GM21528 (cell line): ENCODE results near the gene UBR4.

Experiments
- ATAC-seq: cut with Tn5 transposase; IDR thresholded peaks from one replicate; pipeline ENCODE4 v1.9.1; 2021; ENCODE audit warnings: mild to moderate bottlenecking, moderate library complexity; ENCODE audit not compliant: unreplicated experiment, low FRiP score

UBR4 gene

GRCh38 chr1:19074902-19075721 lies 135.0 kb downstream of the UBR4 start:
- no peak for ATAC-seq

DNA sequence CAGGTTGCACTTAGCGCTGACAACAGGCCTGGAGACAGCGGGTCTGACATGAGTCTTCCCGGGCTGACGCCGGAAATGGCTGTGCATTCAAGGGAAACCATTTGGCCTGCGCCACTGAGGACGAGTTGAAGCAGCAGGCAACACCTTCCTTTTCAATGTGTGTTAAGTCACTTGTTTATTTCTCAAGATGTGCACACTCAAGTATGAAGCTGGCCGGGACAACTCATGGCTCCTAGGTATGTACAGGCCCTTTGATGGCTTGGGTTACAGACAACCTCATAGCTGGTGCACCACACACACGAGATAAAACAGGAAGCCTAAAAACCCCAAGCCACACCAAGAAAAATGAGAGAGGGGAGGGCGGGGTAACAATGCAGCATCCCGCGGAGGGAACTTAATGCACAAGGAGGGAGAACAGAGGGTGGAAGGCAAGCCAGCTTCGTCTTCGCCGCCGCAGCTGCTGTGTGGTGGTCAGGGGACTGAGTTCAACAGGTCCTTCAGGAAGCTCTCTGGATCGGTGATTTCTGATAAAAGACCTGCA lies 135.6 kb downstream of the UBR4 start:
- no peak for ATAC-seq

GRCh38 chr1:19073311-19074186 lies 136.5 kb downstream of the UBR4 start:
- no peak for ATAC-seq

DNA sequence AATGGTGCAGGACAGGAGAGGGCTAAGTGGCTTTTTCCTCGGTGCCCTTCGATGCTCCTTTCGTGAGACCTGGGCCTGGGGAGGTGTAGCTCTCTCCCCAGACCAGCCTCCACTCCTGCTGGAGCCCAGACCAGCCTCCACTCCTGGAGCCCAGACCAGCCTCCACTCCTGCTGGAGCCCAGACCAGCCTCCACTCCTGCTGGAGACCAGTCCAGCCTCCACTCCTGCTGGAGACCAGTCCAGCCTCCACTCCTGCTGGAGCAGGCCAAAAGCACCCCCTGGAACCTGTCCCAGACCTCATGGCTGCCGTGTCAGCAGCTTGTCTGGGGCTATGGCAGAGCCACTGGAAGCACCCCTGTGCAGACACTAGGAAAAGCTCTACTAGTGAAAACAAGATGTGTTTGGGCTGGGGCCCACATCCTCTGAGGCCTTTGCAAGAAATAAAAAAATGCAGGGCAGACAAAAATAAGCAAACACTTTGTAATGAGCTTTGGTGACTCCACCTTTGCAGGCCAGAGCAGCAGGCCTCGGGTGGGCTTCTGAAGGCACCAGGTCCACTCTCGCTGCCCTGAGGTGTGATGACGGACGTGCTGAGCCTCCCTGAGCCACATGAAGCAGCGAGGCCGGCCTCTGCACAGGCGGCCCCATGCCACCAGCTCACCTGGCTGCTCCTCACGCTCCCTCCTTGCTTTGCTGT lies 137.6 kb downstream of the UBR4 start:
- no peak for ATAC-seq

- no peak for ATAC-seq
Measured at GRCh38 chr1:19071674-19072281, 138.3 kb downstream of the UBR4 start.

DNA sequence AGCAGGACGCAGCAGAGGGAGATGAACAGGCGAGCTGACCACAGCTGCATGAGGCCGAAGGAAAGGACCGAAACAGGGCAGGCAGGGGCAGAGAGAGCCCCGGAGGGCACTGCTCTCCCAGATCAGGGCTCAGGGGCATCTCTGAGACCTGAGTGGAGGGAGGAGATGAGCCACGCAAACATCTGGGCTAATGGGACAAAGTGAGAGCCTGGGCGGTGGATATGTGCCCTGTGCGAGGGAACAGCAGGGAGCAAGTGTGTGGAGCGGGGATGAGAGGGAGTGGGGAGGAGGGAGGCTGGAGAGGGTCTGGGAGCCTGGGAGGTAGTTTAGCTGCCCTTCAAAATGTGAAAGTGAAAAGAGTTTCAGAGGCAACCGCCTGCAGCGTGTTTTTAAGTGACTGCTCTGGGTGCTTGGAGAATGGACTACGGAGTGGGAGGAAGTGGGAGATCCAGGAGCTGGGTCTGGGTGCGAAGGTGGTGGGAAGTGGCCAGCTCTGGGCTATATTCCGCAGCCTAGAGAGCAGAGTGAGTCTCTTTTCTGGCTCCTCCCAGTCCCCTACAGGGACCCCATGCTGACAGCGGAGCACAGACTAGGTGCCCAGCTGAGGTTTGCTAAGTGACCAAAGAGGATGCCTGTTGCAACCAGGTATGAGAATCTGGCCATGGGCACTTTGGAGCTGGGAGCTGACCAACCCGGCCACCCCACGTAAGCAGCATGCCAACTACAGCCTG lies 139.0 kb downstream of the UBR4 start:
- ATAC-seq = no peak

DNA sequence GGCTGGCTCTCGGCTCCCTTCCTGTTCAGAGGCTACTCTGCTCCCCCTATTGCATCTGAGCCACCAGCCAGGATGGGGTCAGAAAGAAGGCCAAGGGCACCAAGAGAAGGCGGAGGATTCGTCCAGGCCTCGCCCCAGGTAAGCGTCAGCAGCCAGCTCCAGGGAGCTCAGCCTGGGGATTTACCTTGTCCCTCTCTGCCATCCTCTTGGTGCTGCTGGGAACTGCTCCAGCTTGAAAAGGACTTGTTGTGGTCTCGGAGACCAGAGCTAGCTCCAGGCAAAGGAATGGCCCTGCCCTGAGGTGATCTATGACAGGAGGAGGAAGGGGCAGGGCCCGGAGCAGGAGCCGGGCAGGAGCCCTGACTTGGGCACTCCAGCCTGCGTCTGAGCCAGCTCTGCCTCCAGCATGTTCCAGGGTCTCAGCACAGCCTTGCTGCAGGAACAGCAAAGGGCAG lies 139.8 kb downstream of the UBR4 start:
- no peak for ATAC-seq

DNA sequence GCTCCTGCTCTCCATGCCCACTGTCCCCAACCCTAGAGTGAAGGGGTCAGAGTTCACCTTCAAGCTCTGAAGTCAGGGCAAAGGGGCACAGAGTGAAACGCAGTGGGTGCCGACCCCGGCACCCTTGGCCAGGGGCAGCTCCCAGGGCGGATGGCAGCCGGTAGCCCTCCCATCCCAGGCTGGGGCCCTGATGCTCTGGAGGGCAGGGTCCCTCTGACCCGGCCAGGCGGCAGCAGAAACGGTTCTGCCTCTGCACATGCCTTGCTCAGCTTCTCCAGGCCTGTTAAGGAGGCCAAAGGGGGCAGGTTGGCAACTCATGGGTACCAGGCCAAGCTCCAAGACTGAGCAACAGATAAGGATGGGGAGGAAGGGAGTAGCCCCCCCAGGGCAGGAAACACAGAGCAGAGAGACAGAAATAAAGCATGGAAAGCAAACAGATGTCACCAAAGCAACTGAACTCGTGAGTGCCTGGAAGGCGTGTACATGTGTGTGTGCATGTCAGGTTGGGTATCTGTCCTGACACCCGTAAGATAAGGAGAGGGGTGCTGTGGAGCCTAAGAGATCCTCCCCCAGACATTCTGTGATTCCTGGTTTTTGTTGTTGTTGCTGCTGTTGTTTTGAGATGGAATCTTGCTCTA lies 141.3 kb downstream of the UBR4 start:
- ATAC-seq = no peak

DNA sequence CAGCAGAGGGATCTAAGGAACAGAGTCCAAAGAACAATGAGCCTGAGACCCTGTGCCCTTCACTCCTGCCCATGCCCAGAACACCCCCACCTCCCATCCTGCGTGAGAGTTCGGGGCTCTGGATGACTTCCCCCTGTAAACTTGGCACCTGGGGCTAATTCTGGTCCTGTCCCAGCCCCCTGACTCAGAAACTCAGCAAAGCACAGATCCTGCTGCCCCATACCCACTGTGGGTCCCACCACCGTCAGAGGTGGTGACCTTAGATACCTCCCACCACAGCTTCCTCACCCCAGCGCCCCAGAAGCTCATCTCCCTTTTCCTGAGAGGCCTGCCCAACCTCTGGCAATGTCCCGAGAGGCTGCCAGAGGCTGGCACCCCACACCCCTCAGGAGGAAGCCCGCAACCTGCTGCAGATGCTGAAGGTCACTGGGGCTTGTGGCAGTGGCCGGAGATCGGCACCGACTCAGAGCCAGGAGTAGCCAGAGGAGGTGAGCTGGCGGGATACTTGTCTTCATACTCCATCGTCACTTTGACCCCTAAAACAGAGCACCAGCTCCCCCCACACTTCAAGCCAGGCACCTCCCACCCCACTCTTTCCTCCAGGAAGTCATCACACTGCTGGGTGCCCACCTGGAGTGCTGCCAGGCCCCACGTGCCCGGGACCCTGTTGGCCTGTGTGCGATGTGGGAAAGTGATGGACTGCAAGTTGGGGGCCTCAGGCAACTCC lies 142.0 kb downstream of the UBR4 start:
- no peak for ATAC-seq

GRCh38 chr1:19067182-19067911 lies 142.7 kb downstream of the UBR4 start:
- ATAC-seq = no peak

- no peak for ATAC-seq
Measured at GRCh38 chr1:19066874-19067181, 143.2 kb downstream of the UBR4 start.

DNA sequence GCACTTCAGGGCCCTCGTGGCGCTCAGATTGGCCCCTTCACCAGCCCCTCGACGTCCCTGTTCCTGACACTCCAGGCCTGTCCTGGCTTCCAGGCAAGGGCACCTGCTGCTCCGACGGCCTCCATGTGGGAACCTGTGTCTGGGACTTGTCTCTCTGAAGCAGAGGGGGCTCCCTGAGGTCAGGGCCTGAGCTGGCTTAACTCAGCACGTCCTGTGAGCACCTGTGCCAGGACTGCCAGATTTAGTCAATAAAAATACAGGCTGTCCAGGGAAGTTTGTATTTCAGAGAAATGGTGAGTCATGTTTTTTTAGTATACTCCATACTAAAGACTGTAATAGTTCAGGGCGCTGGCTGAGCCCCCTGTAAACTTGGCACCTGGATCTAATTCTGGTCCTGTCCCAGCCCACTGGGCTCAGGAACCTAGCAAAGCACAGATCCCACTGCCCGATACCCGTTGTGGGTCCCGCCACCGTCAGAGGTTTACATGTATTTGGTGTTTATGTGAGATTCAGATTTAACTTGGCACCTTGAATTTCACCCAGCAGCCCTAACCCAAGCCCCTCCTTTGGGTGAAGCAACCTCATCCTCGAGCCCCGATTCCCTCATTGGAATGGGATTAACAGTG lies 143.7 kb downstream of the UBR4 start:
- no peak for ATAC-seq

GRCh38 chr1:19065526-19066247 lies 144.4 kb downstream of the UBR4 start:
- no peak for ATAC-seq

GRCh38 chr1:19064906-19065450 lies 145.1 kb downstream of the UBR4 start:
- ATAC-seq = no peak

- no peak for ATAC-seq
Measured at GRCh38 chr1:19063122-19063521, 146.9 kb downstream of the UBR4 start.

- no peak for ATAC-seq
Measured at GRCh38 chr1:19062258-19063029, 147.6 kb downstream of the UBR4 start.
